ENCODE data around the gene STK31. TPM values are rescaled to one million over a fixed set of nuclear protein-coding genes. Genes with fewer than 3 reads are reported as not detected.
"Not testable (repeated sequence)": the region's sequence is repeated elsewhere in the genome, so short reads cannot be mapped to it uniquely, and the experiment has no call there.

STK31 gene
- total RNA-seq, 2 donors from 2014 or later: 1.4 to 1.6 TPM

DNA sequence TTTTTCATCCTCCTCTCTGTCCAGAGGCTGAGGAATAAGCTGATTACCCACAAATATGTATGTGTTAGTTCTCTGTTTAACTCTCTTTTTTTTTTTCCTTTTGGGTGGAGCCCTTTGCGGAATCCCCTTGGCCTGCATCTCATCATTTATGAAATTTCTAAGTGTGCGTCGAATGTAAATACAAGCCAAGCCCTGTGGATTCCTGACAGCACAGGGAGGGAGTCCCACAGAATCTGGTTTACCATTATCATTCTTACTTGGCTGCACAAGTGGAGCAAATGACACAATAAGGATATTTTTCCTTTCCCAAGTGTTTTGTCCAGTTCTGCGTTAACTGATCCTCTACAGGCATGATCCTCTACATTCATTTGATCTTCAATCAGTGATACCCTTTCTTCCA, 11.4 kb downstream of the STK31 start:
- DNase-seq: no peak
- Histone ChIP-seq H3K9me3 (ENCODE audit: control insufficient read depth, low read length) (peaks cover 24% of the 10 kb centered on the region), H3K36me3 (ENCODE audit: control insufficient read depth, insufficient read depth, low read length) (no peaks in the 10 kb centered on the region), H3K9ac (ENCODE audit: extremely low read depth, low read length, poor library complexity, severe bottlenecking) (no peak overlapping the region), H3K4me3 (ENCODE audit: low read length) (no peak overlapping the region), H3K4me1 (ENCODE audit: control insufficient read depth, insufficient read depth, low read length) (peaks cover 3% of the 10 kb centered on the region), H3K27me3 (ENCODE audit: control insufficient read depth, insufficient read depth, low read length, poor library complexity, severe bottlenecking) (no peaks in the 10 kb centered on the region), H3K27ac (ENCODE audit: low read depth, low read length) (no peak overlapping the region)
- WGBS, 2 experiments (ENCODE audit: insufficient coverage in 1 of 2, insufficient read length in 1 of 2): 96 to 98% methylated on average over 4 of the region's 4 CpGs
- peaks cover 19% of the 10 kb centered on the region for H3K4me1 Mint-ChIP-seq
- no peak overlapping the region for H3K4me3 Mint-ChIP-seq
- peaks cover 17% of the 10 kb centered on the region for H3K36me3 Mint-ChIP-seq (ENCODE audit: low read depth)
- H3K9me3 Mint-ChIP-seq: peaks cover 23% of the 10 kb centered on the region
- H3K27me3 Mint-ChIP-seq (ENCODE audit: insufficient read depth): peaks cover 35% of the 10 kb centered on the region
- no peak overlapping the region for H3K27ac Mint-ChIP-seq
- TF ChIP-seq, protein P1, sequence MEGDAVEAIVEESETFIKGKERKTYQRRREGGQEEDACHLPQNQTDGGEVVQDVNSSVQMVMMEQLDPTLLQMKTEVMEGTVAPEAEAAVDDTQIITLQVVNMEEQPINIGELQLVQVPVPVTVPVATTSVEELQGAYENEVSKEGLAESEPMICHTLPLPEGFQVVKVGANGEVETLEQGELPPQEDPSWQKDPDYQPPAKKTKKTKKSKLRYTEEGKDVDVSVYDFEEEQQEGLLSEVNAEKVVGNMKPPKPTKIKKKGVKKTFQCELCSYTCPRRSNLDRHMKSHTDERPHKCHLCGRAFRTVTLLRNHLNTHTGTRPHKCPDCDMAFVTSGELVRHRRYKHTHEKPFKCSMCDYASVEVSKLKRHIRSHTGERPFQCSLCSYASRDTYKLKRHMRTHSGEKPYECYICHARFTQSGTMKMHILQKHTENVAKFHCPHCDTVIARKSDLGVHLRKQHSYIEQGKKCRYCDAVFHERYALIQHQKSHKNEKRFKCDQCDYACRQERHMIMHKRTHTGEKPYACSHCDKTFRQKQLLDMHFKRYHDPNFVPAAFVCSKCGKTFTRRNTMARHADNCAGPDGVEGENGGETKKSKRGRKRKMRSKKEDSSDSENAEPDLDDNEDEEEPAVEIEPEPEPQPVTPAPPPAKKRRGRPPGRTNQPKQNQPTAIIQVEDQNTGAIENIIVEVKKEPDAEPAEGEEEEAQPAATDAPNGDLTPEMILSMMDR (conservative IDR thresholded peaks at IDR 0.05): no peak

DNA sequence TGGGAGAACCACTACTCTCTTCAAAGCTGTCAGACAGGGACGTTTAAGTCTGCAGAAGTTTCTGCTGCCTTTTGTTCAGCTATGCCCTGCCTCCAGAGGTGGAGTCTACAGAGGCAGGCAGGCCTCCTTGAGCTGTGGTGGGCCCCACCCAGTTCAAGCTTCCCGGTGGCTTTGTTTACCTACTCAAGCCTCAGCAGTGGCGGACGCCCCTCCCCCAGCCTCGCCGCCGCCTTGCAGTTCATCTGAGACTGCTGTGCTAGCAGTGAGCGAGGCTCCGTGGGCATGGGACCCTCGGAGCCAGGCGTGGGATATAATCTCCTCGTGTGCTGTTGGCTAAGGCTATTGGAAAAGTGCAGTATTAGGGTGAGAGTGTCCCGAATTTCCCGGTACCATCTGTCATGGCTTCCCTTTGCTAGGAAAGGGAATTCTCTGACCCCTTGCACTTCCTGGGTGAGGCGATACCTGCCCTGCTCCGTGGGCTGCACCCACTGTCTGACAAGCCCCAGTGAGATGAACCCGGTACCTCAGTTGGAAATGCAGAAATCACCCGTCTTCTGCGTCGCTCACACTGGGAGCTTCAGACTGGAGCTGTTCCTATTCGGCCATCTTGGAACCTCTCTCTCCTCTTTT, 12.7 kb downstream of the STK31 start:
- not testable (repeated sequence) for H3K27me3 ChIP-seq (ENCODE audit: control insufficient read depth, insufficient read depth, low read length, poor library complexity, severe bottlenecking); H3K9ac ChIP-seq (ENCODE audit: extremely low read depth, low read length, poor library complexity, severe bottlenecking); H3K4me3 Mint-ChIP-seq; H3K27ac ChIP-seq (ENCODE audit: low read depth, low read length); H3K27ac Mint-ChIP-seq; H3K36me3 ChIP-seq (ENCODE audit: control insufficient read depth, insufficient read depth, low read length); H3K4me1 ChIP-seq (ENCODE audit: control insufficient read depth, insufficient read depth, low read length); DNase-seq
- Mint-ChIP-seq H3K36me3 (ENCODE audit: low read depth) (peaks cover 17% of the 10 kb centered on the region), H3K4me1 (peaks cover 19% of the 10 kb centered on the region), H3K27me3 (ENCODE audit: insufficient read depth) (peaks cover 35% of the 10 kb centered on the region), H3K9me3 (peaks cover 23% of the 10 kb centered on the region)
- Histone ChIP-seq H3K9me3 (ENCODE audit: control insufficient read depth, low read length) (peaks cover 24% of the 10 kb centered on the region), H3K4me3 (ENCODE audit: low read length) (peak overlapping the region; percentile 19)
- 82 to 87% methylated on average over 2 to 21 of the region's 21 CpGs for WGBS, 2 experiments (ENCODE audit: insufficient coverage in 1 of 2, insufficient read length in 1 of 2)

DNA sequence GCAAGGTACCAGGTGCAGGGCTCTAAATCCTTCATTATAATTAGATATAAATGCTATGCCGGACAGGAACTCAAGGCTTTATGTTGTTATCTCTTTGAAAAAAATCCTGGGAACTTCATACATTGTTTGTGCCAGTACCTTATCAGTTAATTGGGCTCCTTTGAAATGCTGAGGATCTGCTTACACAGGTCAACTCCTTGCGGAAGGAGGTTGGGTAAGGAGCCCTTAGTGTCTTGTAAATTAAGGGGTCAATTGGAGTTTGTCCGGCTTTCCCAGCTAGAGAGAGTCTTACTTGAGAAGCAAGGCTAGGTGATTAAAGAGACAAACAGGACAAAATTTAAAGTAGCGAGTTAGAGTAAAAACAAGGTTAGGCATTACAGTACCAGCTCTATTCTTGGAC, 14.1 kb downstream of the STK31 start:
- Histone ChIP-seq H3K9me3 (ENCODE audit: control insufficient read depth, low read length) (peaks cover 24% of the 10 kb centered on the region), H3K4me3 (ENCODE audit: low read length) (peak overlapping the region; percentile 69)
- H3K27ac ChIP-seq (ENCODE audit: low read depth, low read length); H3K4me1 ChIP-seq (ENCODE audit: control insufficient read depth, insufficient read depth, low read length); H3K9ac ChIP-seq (ENCODE audit: extremely low read depth, low read length, poor library complexity, severe bottlenecking); H3K36me3 ChIP-seq (ENCODE audit: control insufficient read depth, insufficient read depth, low read length); H3K27me3 ChIP-seq (ENCODE audit: control insufficient read depth, insufficient read depth, low read length, poor library complexity, severe bottlenecking): not testable (repeated sequence)
- 3 to 22% methylated on average over 4 of the region's 4 CpGs for WGBS, 2 experiments (ENCODE audit: insufficient coverage in 1 of 2, insufficient read length in 1 of 2)
- H3K27ac Mint-ChIP-seq: peak overlapping the region; percentile 88
- H3K36me3 Mint-ChIP-seq (ENCODE audit: low read depth): peaks cover 17% of the 10 kb centered on the region
- peak; percentile 62 for DNase-seq
- H3K27me3 Mint-ChIP-seq (ENCODE audit: insufficient read depth): peaks cover 35% of the 10 kb centered on the region
- H3K9me3 Mint-ChIP-seq: peaks cover 23% of the 10 kb centered on the region
- peak overlapping the region; percentile 28 for H3K4me3 Mint-ChIP-seq
- H3K4me1 Mint-ChIP-seq: peaks cover 30% of the 10 kb centered on the region

DNA sequence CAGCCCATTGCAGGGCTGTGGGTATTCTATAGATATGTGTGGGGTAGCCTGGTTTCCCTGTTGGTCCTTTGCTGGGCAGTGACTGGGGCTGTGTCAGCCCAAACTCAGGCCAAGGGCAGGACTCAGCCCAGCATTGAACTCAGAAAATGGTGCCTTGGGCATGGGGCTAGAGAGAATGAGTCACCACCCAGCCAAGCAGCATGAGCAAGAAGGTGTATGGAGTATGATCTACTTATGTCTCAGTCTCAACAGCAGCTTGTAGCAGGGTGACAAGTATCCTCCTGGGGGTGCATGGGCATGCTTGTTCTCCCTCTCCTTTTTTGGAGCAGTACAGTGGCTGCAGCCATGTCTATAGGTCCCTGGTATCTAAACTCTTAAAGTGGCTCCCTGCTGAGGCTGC, 32.0 kb downstream of the STK31 start:
- Mint-ChIP-seq H3K4me3 (no peak overlapping the region), H3K4me1 (no peaks in the 10 kb centered on the region), H3K36me3 (ENCODE audit: low read depth) (peaks cover 38% of the 10 kb centered on the region), H3K9me3 (peaks cover 70% of the 10 kb centered on the region), H3K27me3 (ENCODE audit: insufficient read depth) (peaks cover 6% of the 10 kb centered on the region), H3K27ac (no peak overlapping the region)
- Histone ChIP-seq H3K36me3 (ENCODE audit: control insufficient read depth, insufficient read depth, low read length) (no peaks in the 10 kb centered on the region), H3K4me1 (ENCODE audit: control insufficient read depth, insufficient read depth, low read length) (no peaks in the 10 kb centered on the region), H3K9me3 (ENCODE audit: control insufficient read depth, low read length) (peaks cover 40% of the 10 kb centered on the region), H3K27ac (ENCODE audit: low read depth, low read length) (no peak overlapping the region), H3K9ac (ENCODE audit: extremely low read depth, low read length, poor library complexity, severe bottlenecking) (no peak overlapping the region), H3K4me3 (ENCODE audit: low read length) (peak overlapping the region; percentile 28), H3K27me3 (ENCODE audit: control insufficient read depth, insufficient read depth, low read length, poor library complexity, severe bottlenecking) (no peaks in the 10 kb centered on the region)
- DNase-seq: no peak
- TF ChIP-seq, protein P1 (conservative IDR thresholded peaks at IDR 0.05): no peak
